Suprapubic skin (tissue), 4 donors: ENCODE results near the gene PLXNA4. TPM values are rescaled to one million over a fixed set of nuclear protein-coding genes. Genes with fewer than 3 reads are reported as not detected.

Experiments used
- DNase-seq, 2 donors: peaks; one replicate each; pipeline ENCODE4 v3.0.0-alpha.2; 2019; ENCODE audit warnings: low spot score in 2 of 2
- H3K27ac ChIP-seq: fragments of 200-600 bp; sonication (generic); one replicate; pipeline ENCODE4 v1.5.1; 2019
- H3K27me3 ChIP-seq: fragments of 200-600 bp; sonication (generic); one replicate; pipeline ENCODE4 v1.5.1; 2019
- H3K36me3 ChIP-seq: fragments of 200-600 bp; sonication (generic); one replicate; pipeline ENCODE4 v1.5.1; 2019
- H3K4me1 ChIP-seq: fragments of 200-600 bp; sonication (generic); one replicate; pipeline ENCODE4 v1.5.1; 2019
- H3K4me3 ChIP-seq: fragments of 200-600 bp; sonication (generic); one replicate; pipeline ENCODE4 v1.5.1; 2019; ENCODE audit warnings: mild to moderate bottlenecking
- H3K9me3 ChIP-seq: fragments of 200-600 bp; sonication (generic); one replicate; pipeline ENCODE4 v1.5.1; 2019
- CTCF ChIP-seq, 2 donors: fragments of 200-600 bp in 1 of 2; fragments of 450-650 bp in 1 of 2; sonication (generic) in 1 of 2; IDR thresholded peaks; one replicate each; pipeline ENCODE4 v1.5.1; 2016 to 2019; ENCODE audit warnings: antibody characterized with exemption in 2 of 2, mild to moderate bottlenecking in 1 of 2, moderate library complexity in 1 of 2
- EP300 ChIP-seq: sonication (generic); formaldehyde crosslinking; IDR thresholded peaks from one replicate; pipeline ENCODE4 v1.6.1; 2017; ENCODE audit warnings: antibody characterized with exemption
- POLR2A ChIP-seq, 2 donors: fragments of 450-650 bp; IDR thresholded peaks; one replicate each; pipeline ENCODE4 v1.6.1; 2017; ENCODE audit warnings: antibody characterized with exemption in 2 of 2, mild to moderate bottlenecking in 2 of 2, moderate library complexity in 2 of 2
- POLR2AphosphoS5 ChIP-seq, 3 donors: sonication (generic); formaldehyde crosslinking; IDR thresholded peaks; one replicate each; pipeline ENCODE4 v1.6.1; 2017; ENCODE audit warnings: antibody characterized with exemption in 3 of 3
- WGBS: methylation state at CpG from one replicate; pipeline ENCODE4 v1.1.5; 2018; 5-methylcytosine and 5-hydroxymethylcytosine counted together
- total RNA-seq, 4 donors: library from RNA; depleted of rRNA; stranded (reverse); fragments of >200 nt; gene quantifications; one replicate each; pipeline ENCODE4 v1.1.0, GENCODE V29; 2016

PLXNA4 gene
- total RNA-seq, 4 donors from 2014 or later: 5.4 to 10.7 (median 7.1) TPM

- H3K36me3 ChIP-seq: no peaks in the 10 kb centered on the region
- TF ChIP-seq POLR2AphosphoS5 (IDR thresholded peaks at IDR 0.05) (no peak), POLR2A (IDR thresholded peaks at IDR 0.05) (no peak), CTCF (IDR thresholded peaks at IDR 0.05) (no peak), EP300 (no peak)
- H3K27me3 ChIP-seq: no peaks in the 10 kb centered on the region
- H3K9me3 ChIP-seq: no peaks in the 10 kb centered on the region
- no peak for DNase-seq
- H3K27ac ChIP-seq: no peak overlapping the region
- no peaks in the 10 kb centered on the region for H3K4me1 ChIP-seq
- WGBS: 83% methylated on average over 8 of the region's 8 CpGs
- H3K4me3 ChIP-seq: no peak overlapping the region
Observed at GRCh38 chr7:132511921-132512320, 64.3 kb downstream of the PLXNA4 start.

DNA sequence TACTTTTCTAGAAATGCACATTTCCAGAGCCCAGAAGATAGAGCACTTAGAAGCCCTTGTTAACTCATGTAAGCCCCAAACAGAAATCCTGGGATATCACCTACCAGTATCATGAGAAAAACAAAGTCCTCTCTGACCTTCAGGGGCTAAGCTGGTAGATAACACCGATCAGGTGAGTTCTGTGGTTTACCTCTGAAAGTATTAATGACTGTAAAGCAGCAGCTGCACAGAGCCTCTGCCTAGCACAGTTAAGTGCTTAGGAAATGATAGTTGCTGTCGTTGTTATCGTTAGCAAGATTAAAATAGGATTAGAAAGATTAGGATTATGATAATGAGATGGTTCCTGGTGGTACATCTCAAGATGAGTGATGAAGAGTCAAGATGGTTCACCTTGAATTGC is 64.9 kb downstream of the PLXNA4 start:
- Histone ChIP-seq H3K27me3 (no peaks in the 10 kb centered on the region), H3K4me1 (no peaks in the 10 kb centered on the region), H3K9me3 (no peaks in the 10 kb centered on the region), H3K36me3 (no peaks in the 10 kb centered on the region), H3K27ac (no peak overlapping the region), H3K4me3 (no peak overlapping the region)
- 90% methylated on average over 3 of the region's 3 CpGs for WGBS
- no peak for TF ChIP-seq POLR2AphosphoS5 (IDR thresholded peaks at IDR 0.05)
- TF ChIP-seq POLR2A (IDR thresholded peaks at IDR 0.05): no peak
- no peak for TF ChIP-seq EP300
- no peak for TF ChIP-seq CTCF (IDR thresholded peaks at IDR 0.05)
- no peak for DNase-seq

DNA sequence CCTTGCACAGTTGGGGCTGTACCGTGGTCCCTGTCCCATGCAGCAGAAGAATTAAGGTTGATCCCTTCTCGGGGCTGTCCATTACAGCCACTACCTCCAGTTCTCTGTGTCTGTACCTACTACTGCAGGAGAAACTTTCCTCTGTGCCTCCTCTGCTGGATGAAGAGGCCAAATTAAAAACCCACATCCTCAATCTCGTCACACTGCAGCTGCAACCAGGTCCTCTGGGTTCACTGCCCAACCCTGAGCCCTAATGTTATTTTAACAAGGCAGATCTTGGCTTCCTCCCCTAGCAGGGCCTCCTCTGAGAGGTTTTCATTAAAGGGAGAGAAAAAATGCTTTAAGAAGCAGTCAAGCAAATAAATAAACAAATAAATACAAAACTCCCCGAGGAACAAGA is 66.6 kb downstream of the PLXNA4 start:
- TF ChIP-seq EP300 (no peak), POLR2AphosphoS5 (IDR thresholded peaks at IDR 0.05) (no peak), CTCF (IDR thresholded peaks at IDR 0.05) (no peak)
- no peaks in the 10 kb centered on the region for H3K36me3 ChIP-seq
- H3K27ac ChIP-seq: no peak overlapping the region
- DNase-seq: no peak
- no peaks in the 10 kb centered on the region for H3K4me1 ChIP-seq
- H3K4me3 ChIP-seq: no peak overlapping the region
- H3K27me3 ChIP-seq: no peaks in the 10 kb centered on the region
- 65% methylated on average over 4 of the region's 4 CpGs for WGBS
- H3K9me3 ChIP-seq: no peaks in the 10 kb centered on the region

- Histone ChIP-seq H3K4me3 (no peak overlapping the region), H3K4me1 (no peaks in the 10 kb centered on the region), H3K36me3 (no peaks in the 10 kb centered on the region), H3K9me3 (no peaks in the 10 kb centered on the region), H3K27ac (no peak overlapping the region), H3K27me3 (no peaks in the 10 kb centered on the region)
- DNase-seq: no peak
- WGBS: 53% methylated on average over 9 of the region's 10 CpGs
- no peak for TF ChIP-seq POLR2AphosphoS5 (IDR thresholded peaks at IDR 0.05)
- no peak for TF ChIP-seq CTCF (IDR thresholded peaks at IDR 0.05)
- TF ChIP-seq POLR2A (IDR thresholded peaks at IDR 0.05): no peak
- TF ChIP-seq EP300: no peak
Observed at GRCh38 chr7:132508724-132509353, 67.4 kb downstream of the PLXNA4 start.

GRCh38 chr7:132504852-132505251 is 71.4 kb downstream of the PLXNA4 start:
- TF ChIP-seq POLR2AphosphoS5 (IDR thresholded peaks at IDR 0.05): no peak
- TF ChIP-seq POLR2A (IDR thresholded peaks at IDR 0.05): no peak
- TF ChIP-seq EP300: no peak
- TF ChIP-seq CTCF (IDR thresholded peaks at IDR 0.05): no peak
- no peak overlapping the region for H3K4me3 ChIP-seq
- H3K36me3 ChIP-seq: no peaks in the 10 kb centered on the region
- H3K27ac ChIP-seq: no peak overlapping the region
- no peak for DNase-seq
- no peaks in the 10 kb centered on the region for H3K27me3 ChIP-seq
- WGBS: 82% methylated on average over 11 of the region's 11 CpGs
- no peaks in the 10 kb centered on the region for H3K9me3 ChIP-seq
- peaks cover 6% of the 10 kb centered on the region for H3K4me1 ChIP-seq
